ENCODE data around the gene PTGDR. TPM values are rescaled to one million over a fixed set of nuclear protein-coding genes. Genes with fewer than 3 reads are reported as not detected.

PTGDR gene
- total and polyA plus RNA-seq, 2 of the 8 experiments (the other 6 are each of a cell fraction or from before 2014, with no cell fraction given), result 0.22 to 0.83 TPM

DNA sequence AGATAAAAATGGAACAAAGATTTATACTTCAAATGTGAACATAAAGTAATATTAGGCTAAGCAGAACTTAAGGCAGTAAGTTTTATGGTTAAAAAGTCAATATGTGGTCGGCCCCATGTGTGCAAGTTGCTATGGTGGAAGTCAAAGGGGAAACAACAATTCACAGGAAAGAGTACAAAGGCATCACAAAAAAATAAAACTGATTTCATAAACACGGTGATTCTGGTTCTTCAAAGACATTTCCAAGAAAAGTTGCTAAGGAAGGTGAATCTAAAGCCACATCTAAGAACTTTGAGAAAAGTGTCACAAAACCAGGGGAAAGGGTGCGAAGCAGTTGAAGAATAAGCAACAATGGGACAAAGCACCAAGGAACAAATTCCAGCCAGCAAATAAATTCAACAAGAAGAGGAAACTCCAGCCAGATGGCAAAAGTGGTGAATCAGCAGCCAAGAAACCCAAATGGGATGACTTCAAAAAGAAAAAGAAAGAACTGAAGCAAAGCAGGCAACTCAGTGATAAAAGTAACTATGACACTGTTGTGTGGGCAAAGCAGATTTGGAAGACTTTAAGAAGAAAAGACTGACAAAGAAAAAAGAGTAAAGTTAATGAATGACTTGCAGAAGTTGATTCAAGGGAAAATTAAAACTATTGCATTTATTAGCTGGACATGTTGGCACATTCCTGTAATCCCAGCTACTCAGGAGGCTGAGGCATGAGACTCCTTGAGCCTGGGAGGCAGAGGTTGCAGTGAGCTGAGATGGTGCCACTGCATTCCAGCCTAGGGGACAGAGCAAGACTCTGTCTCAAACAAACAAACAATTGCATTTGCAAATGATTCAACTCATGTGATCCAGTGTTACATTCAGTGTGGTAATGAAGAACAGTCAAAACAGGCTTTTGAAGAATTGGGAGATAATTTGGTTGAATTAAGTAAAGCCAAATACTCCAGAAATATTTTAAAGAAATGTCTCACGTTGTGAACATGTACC lies 19.5 kb downstream of the PTGDR start (continued):
- TF ChIP-seq, protein P1, sequence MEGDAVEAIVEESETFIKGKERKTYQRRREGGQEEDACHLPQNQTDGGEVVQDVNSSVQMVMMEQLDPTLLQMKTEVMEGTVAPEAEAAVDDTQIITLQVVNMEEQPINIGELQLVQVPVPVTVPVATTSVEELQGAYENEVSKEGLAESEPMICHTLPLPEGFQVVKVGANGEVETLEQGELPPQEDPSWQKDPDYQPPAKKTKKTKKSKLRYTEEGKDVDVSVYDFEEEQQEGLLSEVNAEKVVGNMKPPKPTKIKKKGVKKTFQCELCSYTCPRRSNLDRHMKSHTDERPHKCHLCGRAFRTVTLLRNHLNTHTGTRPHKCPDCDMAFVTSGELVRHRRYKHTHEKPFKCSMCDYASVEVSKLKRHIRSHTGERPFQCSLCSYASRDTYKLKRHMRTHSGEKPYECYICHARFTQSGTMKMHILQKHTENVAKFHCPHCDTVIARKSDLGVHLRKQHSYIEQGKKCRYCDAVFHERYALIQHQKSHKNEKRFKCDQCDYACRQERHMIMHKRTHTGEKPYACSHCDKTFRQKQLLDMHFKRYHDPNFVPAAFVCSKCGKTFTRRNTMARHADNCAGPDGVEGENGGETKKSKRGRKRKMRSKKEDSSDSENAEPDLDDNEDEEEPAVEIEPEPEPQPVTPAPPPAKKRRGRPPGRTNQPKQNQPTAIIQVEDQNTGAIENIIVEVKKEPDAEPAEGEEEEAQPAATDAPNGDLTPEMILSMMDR (IDR thresholded peaks at IDR 0.05; ENCODE audit: control extremely low read depth in 1 of 3, insufficient read depth in 1 of 3, low read depth in 1 of 3, low read length in 3 of 3), result no peak
- no peak for TF ChIP-seq EGR1 (IDR thresholded peaks at IDR 0.05; ENCODE audit: borderline replicate concordance, low read depth, low read length)
- no peak for TF ChIP-seq HDAC2 (IDR thresholded peaks at IDR 0.05; ENCODE audit: borderline replicate concordance in 1 of 2, low read depth in 2 of 2, low read length in 2 of 2)
- TF ChIP-seq CREB1 (IDR thresholded peaks at IDR 0.05), result no peak
- TF ChIP-seq, protein P2, sequence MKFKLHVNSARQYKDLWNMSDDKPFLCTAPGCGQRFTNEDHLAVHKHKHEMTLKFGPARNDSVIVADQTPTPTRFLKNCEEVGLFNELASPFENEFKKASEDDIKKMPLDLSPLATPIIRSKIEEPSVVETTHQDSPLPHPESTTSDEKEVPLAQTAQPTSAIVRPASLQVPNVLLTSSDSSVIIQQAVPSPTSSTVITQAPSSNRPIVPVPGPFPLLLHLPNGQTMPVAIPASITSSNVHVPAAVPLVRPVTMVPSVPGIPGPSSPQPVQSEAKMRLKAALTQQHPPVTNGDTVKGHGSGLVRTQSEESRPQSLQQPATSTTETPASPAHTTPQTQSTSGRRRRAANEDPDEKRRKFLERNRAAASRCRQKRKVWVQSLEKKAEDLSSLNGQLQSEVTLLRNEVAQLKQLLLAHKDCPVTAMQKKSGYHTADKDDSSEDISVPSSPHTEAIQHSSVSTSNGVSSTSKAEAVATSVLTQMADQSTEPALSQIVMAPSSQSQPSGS (IDR thresholded peaks at IDR 0.05; ENCODE audit: low read length), result no peak
- TF ChIP-seq MAFK (IDR thresholded peaks at IDR 0.05; ENCODE audit: low read depth, low read length), result no peak
- no peak for TF ChIP-seq SP1 (IDR thresholded peaks at IDR 0.05; ENCODE audit: low read depth, low read length)
- TF ChIP-seq TAF1 (IDR thresholded peaks at IDR 0.05; ENCODE audit: low read depth, low read length), result no peak
- TF ChIP-seq, protein P3, sequence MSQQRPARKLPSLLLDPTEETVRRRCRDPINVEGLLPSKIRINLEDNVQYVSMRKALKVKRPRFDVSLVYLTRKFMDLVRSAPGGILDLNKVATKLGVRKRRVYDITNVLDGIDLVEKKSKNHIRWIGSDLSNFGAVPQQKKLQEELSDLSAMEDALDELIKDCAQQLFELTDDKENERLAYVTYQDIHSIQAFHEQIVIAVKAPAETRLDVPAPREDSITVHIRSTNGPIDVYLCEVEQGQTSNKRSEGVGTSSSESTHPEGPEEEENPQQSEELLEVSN (IDR thresholded peaks at IDR 0.05), result no peak
- TF ChIP-seq POU5F1 (IDR thresholded peaks at IDR 0.05; ENCODE audit: low read depth, low read length), result no peak
- TF ChIP-seq JUND (IDR thresholded peaks at IDR 0.05; ENCODE audit: low read length), result no peak

Data from H1 (cell line).